IMR-90 (cell line): ENCODE measurements around the gene NOVA2. TPM values are rescaled to one million over a fixed set of nuclear protein-coding genes. Genes with fewer than 3 reads are reported as not detected.

Experiments used
- ATAC-seq: fragments of 200-7000 bp; cut with Tn5 transposase; 2 replicates; pipeline ENCODE4 v1.9.1; 2020; ENCODE audit warnings: low read depth, mild to moderate bottlenecking, moderate library complexity
- BruUV-seq: library from RNA; stranded (reverse); fragments of 400-500 nt; replicated peaks from 2 replicates; lab custom pipeline; 2021; lab: Mats Ljungman, UMichigan
- CTCF ChIA-PET: fragments of 300-600 bp; formaldehyde crosslinking; extraction: SDS; loops from one replicate; lab custom pipeline; 2021; ENCODE audit warnings: antibody characterized with exemption; lab: Yijun Ruan, JAX
- POLR2A ChIA-PET: fragments of 300-600 bp; sonication (Branson Sonifier 250); formaldehyde crosslinking; loops from one replicate; lab custom pipeline; 2022; ENCODE audit warnings: antibody characterized with exemption; ENCODE audit not compliant: unreplicated experiment; lab: Charles Lee
- DNase-seq: peaks from one replicate; pipeline ENCODE4 v3.0.0; 2013
- H2AFZ ChIP-seq: replicated peaks from 2 replicates; pipeline ENCODE3; 2013; ENCODE audit warnings: low read length, mild to moderate bottlenecking; ENCODE audit not compliant: poor library complexity
- H2AK5ac ChIP-seq: 2 replicates; pipeline ENCODE4 v1.6.1; 2013; ENCODE audit warnings: low read depth, low read length, inconsistent platforms
- H2AK9ac ChIP-seq: replicated peaks from 2 replicates; pipeline ENCODE3; 2013; ENCODE audit warnings: mild to moderate bottlenecking, low read depth, low read length, moderate library complexity; ENCODE audit not compliant: poor library complexity
- H2BK120ac ChIP-seq: 2 replicates; pipeline ENCODE4 v1.6.1; 2013; ENCODE audit warnings: low read depth, low read length, inconsistent platforms
- H2BK15ac ChIP-seq: 3 replicates; pipeline ENCODE4 v1.6.1; 2013; ENCODE audit warnings: low read depth, low read length, inconsistent platforms
- H2BK20ac ChIP-seq: 2 replicates; pipeline ENCODE4 v1.6.1; 2013; ENCODE audit warnings: low read depth, mild to moderate bottlenecking, inconsistent platforms, low read length, moderate library complexity
- H2BK5ac ChIP-seq: 2 replicates; pipeline ENCODE4 v1.6.1; 2013; ENCODE audit warnings: mild to moderate bottlenecking, low read depth, low read length, inconsistent platforms; ENCODE audit not compliant: poor library complexity, severe bottlenecking
- H3K14ac ChIP-seq: replicated peaks from 2 replicates; pipeline ENCODE4 v1.6.1; 2013; ENCODE audit warnings: low read depth, low read length, inconsistent platforms
- H3K18ac ChIP-seq: 2 replicates; pipeline ENCODE4 v1.6.1; 2013; ENCODE audit warnings: low read depth, low read length, control low read depth
- H3K23ac ChIP-seq: 2 replicates; pipeline ENCODE4 v1.6.1; 2013; ENCODE audit warnings: low read depth, low read length, inconsistent platforms
- H3K27ac ChIP-seq: 2 replicates; pipeline ENCODE4 v1.5.1; 2013; ENCODE audit warnings: mild to moderate bottlenecking, control low read depth, low read length; ENCODE audit not compliant: insufficient read depth
- H3K27me3 ChIP-seq: 2 replicates; pipeline ENCODE4 v1.6.1; 2013; ENCODE audit warnings: low read length; ENCODE audit not compliant: control insufficient read depth, insufficient read depth
- H3K36me3 ChIP-seq: 2 replicates; pipeline ENCODE4 v1.6.1; 2013; ENCODE audit warnings: low read length, mixed read lengths; ENCODE audit not compliant: control insufficient read depth, insufficient read depth
- H3K4ac ChIP-seq: 2 replicates; pipeline ENCODE4 v1.6.1; 2013; ENCODE audit warnings: low read depth, low read length, inconsistent platforms
- H3K4me1 ChIP-seq: 2 replicates; pipeline ENCODE4 v1.6.1; 2013; ENCODE audit warnings: low read length, mixed read lengths; ENCODE audit not compliant: control insufficient read depth, insufficient read depth
- H3K4me2 ChIP-seq: 2 replicates; pipeline ENCODE4 v1.6.1; 2013; ENCODE audit warnings: low read depth, mild to moderate bottlenecking, control low read depth, low read length, moderate library complexity
- H3K4me3 ChIP-seq: 2 replicates; pipeline ENCODE4 v1.5.1; 2013; ENCODE audit warnings: low read depth, mild to moderate bottlenecking, control low read depth, low read length, moderate library complexity; ENCODE audit not compliant: insufficient read depth
- H3K56ac ChIP-seq: 2 replicates; pipeline ENCODE4 v1.6.1; 2013; ENCODE audit warnings: low read length, inconsistent platforms; ENCODE audit not compliant: insufficient read depth; ENCODE audit errors: extremely low read depth
- H3K79me1 ChIP-seq, 2 experiments: 2 replicates each; pipeline ENCODE4 v1.6.1; 2013; ENCODE audit warnings: low read length in 2 of 2, inconsistent platforms in 1 of 2, low read depth in 1 of 2
- H3K9ac ChIP-seq: 2 replicates; pipeline ENCODE4 v1.6.1; 2013; ENCODE audit warnings: low read depth, low read length, control low read depth
- H3K9me1 ChIP-seq: 2 replicates; pipeline ENCODE4 v1.6.1; 2013; ENCODE audit warnings: low read length, inconsistent platforms; ENCODE audit not compliant: insufficient read depth
- H3K9me3 ChIP-seq: 2 replicates; pipeline ENCODE4 v1.6.1; 2013; ENCODE audit warnings: low read length; ENCODE audit not compliant: control insufficient read depth, insufficient read depth
- H4K20me1 ChIP-seq: 2 replicates; pipeline ENCODE4 v1.6.1; 2013; ENCODE audit warnings: low read length, inconsistent platforms; ENCODE audit not compliant: insufficient read depth
- H4K5ac ChIP-seq: 2 replicates; pipeline ENCODE4 v1.6.1; 2013; ENCODE audit warnings: mild to moderate bottlenecking, low read depth, low read length, control low read depth
- H4K8ac ChIP-seq, 2 experiments: 2 replicates each; pipeline ENCODE4 v1.6.1; 2013; ENCODE audit warnings: low read depth in 2 of 2, low read length in 2 of 2, control low read depth in 1 of 2, inconsistent platforms in 1 of 2
- H4K91ac ChIP-seq: 2 replicates; pipeline ENCODE4 v1.6.1; 2013; ENCODE audit warnings: low read depth, low read length, inconsistent platforms; ENCODE audit not compliant: insufficient read depth
- CHD1 ChIP-seq: IDR thresholded peaks from 2 replicates; pipeline ENCODE4 v1.6.1; 2012; ENCODE audit warnings: low read depth, low read length, improper control_type of control experiment
- CTCF ChIP-seq: conservative IDR thresholded peaks from 2 replicates; pipeline ENCODE4 v1.5.1; 2012; ENCODE audit warnings: mild to moderate bottlenecking, low read depth, low read length, improper control_type of control experiment
- MAFK ChIP-seq: IDR thresholded peaks from 2 replicates; pipeline ENCODE4 v1.6.1; 2012; ENCODE audit warnings: low read depth, low read length, improper control_type of control experiment
- MXI1 ChIP-seq: IDR thresholded peaks from 2 replicates; pipeline ENCODE4 v1.6.1; 2012; ENCODE audit warnings: low read depth, mild to moderate bottlenecking, low read length, moderate library complexity, borderline replicate concordance
- RAD21 ChIP-seq: IDR thresholded peaks from 2 replicates; pipeline ENCODE4 v1.6.1; 2012; ENCODE audit warnings: low read length, improper control_type of control experiment
- RCOR1 ChIP-seq: IDR thresholded peaks from 2 replicates; pipeline ENCODE4 v1.6.1; 2012; ENCODE audit warnings: mild to moderate bottlenecking, low read length, improper control_type of control experiment; ENCODE audit not compliant: insufficient replicate concordance
- SMC3 ChIP-seq: fragments of 150-350 bp; IDR thresholded peaks from 2 replicates; pipeline ENCODE4 v1.6.1; 2016; ENCODE audit warnings: low read depth, mild to moderate bottlenecking, antibody characterized with exemption, low read length, moderate library complexity
- WGBS, 2 experiments: methylation state at CpG; one replicate each; pipeline versions ENCODE4 v1.1.5 to v1.1.7; 2013; ENCODE audit warnings: missing lambda C conversion rate in 2 of 2; ENCODE audit not compliant: insufficient read length in 1 of 2; ENCODE audit errors: extremely low coverage in 2 of 2; 5-methylcytosine and 5-hydroxymethylcytosine counted together
- dilution Hi-C: fragments of 300-500 bp; cut with HindIII; formaldehyde crosslinking; loops from one replicate; pipeline ENCODE4 v1.14.3; 2018; ENCODE audit warnings: low sequenced_read_pairs; ENCODE audit not compliant: unreplicated experiment
- in situ Hi-C: fragments of 300-500 bp; cut with MboI; formaldehyde crosslinking; loops from 3 replicates; pipeline ENCODE4 v1.14.3; 2019; ENCODE audit warnings: low sequenced_read_pairs, inconsistent platforms, mixed read lengths
- intact Hi-C: fragments of 100-400 bp; cut with micrococcal nuclease; formaldehyde crosslinking; loops from 2 replicates; pipeline ENCODE4 v1.10.0; 2022
- polyA plus RNA-seq, 3 experiments: library from polyadenylated mRNA; depleted of rRNA; stranded (reverse); fragments of >200 nt; gene quantifications; 2 replicates each; pipeline ENCODE4 v1.2.3, GENCODE V29; 2012; ENCODE audit warnings: low replicate concordance in 1 of 3
- total RNA-seq: library from RNA; depleted of rRNA; stranded (reverse); fragments of >200 nt; gene quantifications from 2 replicates; pipeline ENCODE4 v1.2.3, GENCODE V29; 2012

NOVA2 gene
- total and polyA plus RNA-seq, 2 of the 4 experiments (the other 2 are of a cell fraction) = 0.03 TPM; not detected in 1

DNA sequence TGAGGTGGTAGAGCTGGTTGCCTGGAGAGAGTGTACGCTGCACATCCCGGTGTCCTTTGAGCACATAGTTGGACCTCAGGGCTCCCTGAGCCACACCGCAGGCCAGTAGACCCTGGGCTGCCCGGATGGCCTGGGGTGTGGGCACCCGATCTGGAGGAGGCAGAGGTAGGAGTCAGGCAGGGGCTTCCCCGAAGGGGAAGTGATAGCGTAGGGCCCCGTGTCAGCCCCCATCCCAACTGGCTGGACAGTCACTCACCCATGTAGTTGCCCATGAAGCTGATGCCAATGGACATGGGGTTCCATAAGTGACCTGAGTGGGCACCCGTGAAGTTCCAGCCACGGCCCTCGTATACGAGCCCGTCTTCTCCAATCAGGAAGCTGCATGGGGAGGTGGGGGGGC is 45.6 kb upstream of the NOVA2 start:
- no CpG with 5 or more reads among the region's 13 CpGs for WGBS, 2 experiments
- Histone ChIP-seq H4K5ac (no peak overlapping the region), H2AFZ (no peak overlapping the region), H3K27me3 (peaks cover 18% of the 10 kb centered on the region), H2AK5ac (no peak overlapping the region), H3K36me3 (no peaks in the 10 kb centered on the region), H3K4me1 (peaks cover 7% of the 10 kb centered on the region; the same call in 1 of the 2 replicates), H3K9me3 (no peaks in the 10 kb centered on the region), H4K91ac (no peak overlapping the region), H2AK9ac (no peak overlapping the region), H4K20me1 (peaks cover 21% of the 10 kb centered on the region), H2BK120ac (no peak overlapping the region), H3K23ac (no peak overlapping the region), H3K4ac (no peak overlapping the region), H3K9ac (no peak overlapping the region), H3K4me2 (no peak overlapping the region), H2BK5ac (no peak overlapping the region), H3K79me1 (no peaks in the 10 kb centered on the region), H2BK20ac (no peak overlapping the region), H3K9me1 (peaks cover 3% of the 10 kb centered on the region; the same call in 1 of the 2 replicates), H3K14ac (no peak overlapping the region), H3K18ac (no peak overlapping the region), H3K27ac (no peak overlapping the region), H3K56ac (no peak overlapping the region), H4K8ac (no peak overlapping the region), H3K4me3 (no peak overlapping the region), H2BK15ac (no peak overlapping the region)
- CTCF ChIA-PET = no interaction called here
- no TSS peak for BruUV-seq
- no peak for DNase-seq
- intact Hi-C loops (no loop called here), in situ Hi-C loops (no loop called here), dilution Hi-C loops (no loop called here)
- no peak for ATAC-seq
- POLR2A ChIA-PET = no interaction called here
- TF ChIP-seq SMC3 (no peak), RCOR1 (no peak), MXI1 (no peak), MAFK (no peak), CTCF (no peak), CHD1 (no peak), RAD21 (no peak)
